K562 (cell line): ENCODE measurements around the gene PSPC1. TPM values are rescaled to one million over a fixed set of nuclear protein-coding genes. Genes with fewer than 3 reads are reported as not detected.

Source experiments
- ATAC-seq: fragments of 200-7000 bp; cut with Tn5 transposase; 3 replicates; pipeline ENCODE4 v1.9.1; 2020; ENCODE audit warnings: moderate library complexity
- BruUV-seq: library from RNA; stranded (reverse); fragments of 400-500 nt; replicated peaks from 2 replicates; lab custom pipeline; 2021; lab: Mats Ljungman, UMichigan
- CTCF ChIA-PET: fragments of 300-600 bp; formaldehyde crosslinking; extraction: SDS; loops from one replicate; lab custom pipeline; 2021; ENCODE audit warnings: low intra/inter-chr PET ratio; lab: Yijun Ruan, JAX
- POLR2A ChIA-PET: fragments of 300-600, 350-650 bp; sonication (Branson Sonifier 250); formaldehyde crosslinking; extraction: SDS; loops from one replicate; lab custom pipeline; 2021; ENCODE audit warnings: antibody characterized with exemption, inconsistent platforms; lab: Yijun Ruan, JAX
- DNase-seq, 4 experiments: peaks; one replicate each; pipeline versions ENCODE4 v3.0.0 to v3.0.0-alpha.2; 2011 to 2018; ENCODE audit warnings: low spot score in 3 of 4, mixed read lengths in 3 of 4; ENCODE audit errors: extremely low read depth in 1 of 4
- FAIRE-seq: peaks from 2 replicates; lab custom pipeline; 2011; peaks lifted over from hg19 to GRCh38; lab: Jason Lieb, UNC
- H2AFZ ChIP-seq: 2 replicates; pipeline ENCODE4 v1.6.0; 2011; ENCODE audit warnings: low read depth, low read length, control low read depth, inconsistent platforms
- H3K27ac ChIP-seq: fragments of 200-600 bp; 3 replicates; pipeline ENCODE4 v1.8.0; 2011; ENCODE audit warnings: low read depth, mild to moderate bottlenecking, control low read depth, inconsistent platforms, low read length, moderate library complexity, mixed read lengths; ENCODE audit errors: extremely low read depth
- H3K27me3 ChIP-seq, 2 experiments: fragments of 300-600 bp in 1 of 2; 2 replicates in 1 of 2; 3 replicates in 1 of 2; pipeline versions ENCODE4 v1.6.0 to v1.8.0; 2011; ENCODE audit warnings: inconsistent platforms in 2 of 2, low read length in 2 of 2, mild to moderate bottlenecking in 1 of 2, mixed read lengths in 1 of 2, moderate library complexity in 1 of 2; ENCODE audit not compliant: control insufficient read depth in 2 of 2, insufficient read depth in 2 of 2
- H3K36me3 ChIP-seq: fragments of 300-600 bp; 3 replicates; pipeline ENCODE4 v1.8.0; 2011; ENCODE audit warnings: mild to moderate bottlenecking, low read length, inconsistent platforms; ENCODE audit not compliant: control insufficient read depth, insufficient read depth
- H3K4me1 ChIP-seq, 2 experiments: fragments of 200-600 bp in 1 of 2; replicated peaks in 1 of 2; 2 replicates in 1 of 2; 3 replicates in 1 of 2; pipeline versions ENCODE4 v1.5.1 to v1.8.0; 2011; ENCODE audit warnings: inconsistent platforms in 2 of 2, low read length in 2 of 2, mild to moderate bottlenecking in 1 of 2, mixed read lengths in 1 of 2, moderate library complexity in 1 of 2; ENCODE audit not compliant: control insufficient read depth in 2 of 2, insufficient read depth in 2 of 2
- H3K4me2 ChIP-seq: 2 replicates; pipeline ENCODE4 v1.6.1; 2011; ENCODE audit warnings: low read length, control low read depth, inconsistent platforms, mixed read lengths; ENCODE audit not compliant: insufficient read depth
- H3K4me3 ChIP-seq: fragments of 200-600 bp; sonication (generic), shearing (Covaris generic); 2 replicates; pipeline ENCODE4 v1.5.1; 2016; ENCODE audit warnings: control low read depth, inconsistent platforms
- H3K79me2 ChIP-seq: fragments of 200-600 bp; 3 replicates; pipeline ENCODE4 v1.8.0; 2011; ENCODE audit warnings: low read length, inconsistent platforms; ENCODE audit not compliant: control insufficient read depth, insufficient read depth
- H3K9ac ChIP-seq, 2 experiments: 2 replicates each; pipeline versions ENCODE4 v1.6.0 to v1.6.1; 2011; ENCODE audit warnings: low read depth in 2 of 2, low read length in 2 of 2, control low read depth in 1 of 2, inconsistent platforms in 1 of 2, mild to moderate bottlenecking in 1 of 2, mixed read lengths in 1 of 2; ENCODE audit not compliant: insufficient read depth in 1 of 2
- H3K9me1 ChIP-seq: one replicate; pipeline ENCODE4 v1.6.0; 2011; ENCODE audit warnings: inconsistent platforms, mild to moderate bottlenecking, low read length, moderate library complexity; ENCODE audit not compliant: control insufficient read depth, insufficient read depth
- H3K9me3 ChIP-seq: replicated peaks from 2 replicates; pipeline ENCODE4 v1.5.1; 2011; ENCODE audit warnings: low read depth, low read length, inconsistent platforms; ENCODE audit not compliant: control insufficient read depth, insufficient read depth
- H4K20me1 ChIP-seq: replicated peaks from 2 replicates; pipeline ENCODE4 v1.6.1; 2011; ENCODE audit warnings: low read length, inconsistent platforms, mixed read lengths; ENCODE audit not compliant: control insufficient read depth, insufficient read depth
- ARID2 ChIP-seq: fragments of 450-650 bp; IDR thresholded peaks from 2 replicates; pipeline ENCODE4 v1.6.1; 2017; ENCODE audit warnings: antibody characterized with exemption, mild to moderate bottlenecking
- CEBPG ChIP-seq, 3 experiments: fragments of 200-800 bp in 1 of 3; sonication (Bioruptor generic) in 1 of 3; sonication (generic) in 1 of 3; formaldehyde crosslinking in 1 of 3; IDR thresholded peaks in 2 of 3; conservative IDR thresholded peaks in 1 of 3; 2 replicates each; pipeline versions ENCODE4 v1.6.1 to v1.8.0; 2016 to 2022; ENCODE audit warnings: missing compliant biosample characterization in 2 of 3, missing genetic modification characterization in 2 of 3, mild to moderate bottlenecking in 1 of 3, missing genetic modification reagents in 1 of 3
- CSDE1 ChIP-seq, 2 experiments: fragments of 450-650 bp; IDR thresholded peaks; 2 replicates each; pipeline ENCODE4 v1.6.1; 2016; ENCODE audit warnings: mild to moderate bottlenecking in 1 of 2
- ERF ChIP-seq: fragments of 450-650 bp; formaldehyde crosslinking; IDR thresholded peaks from 2 replicates; pipeline ENCODE4 v1.4.0; 2020; ENCODE audit warnings: mild to moderate bottlenecking, mixed read lengths
- HNRNPL ChIP-seq: fragments of 200-400 bp; formaldehyde crosslinking; IDR thresholded peaks from 2 replicates; pipeline ENCODE4 v1.6.1; 2017; ENCODE audit warnings: low read depth, mild to moderate bottlenecking, low read length
- ILK ChIP-seq: fragments of 450-650 bp; IDR thresholded peaks from 2 replicates; pipeline ENCODE4 v1.6.1; 2016; ENCODE audit warnings: missing genetic modification characterization, low read depth, mild to moderate bottlenecking, missing compliant biosample characterization, moderate library complexity, borderline replicate concordance
- NFE2L1 ChIP-seq: fragments of 450-650 bp; IDR thresholded peaks from 2 replicates; pipeline ENCODE4 v1.6.1; 2016; ENCODE audit warnings: missing genetic modification characterization, low read depth, mild to moderate bottlenecking, missing compliant biosample characterization, moderate library complexity, borderline replicate concordance
- POLR2G ChIP-seq: fragments of 200-400 bp; formaldehyde crosslinking; IDR thresholded peaks from 2 replicates; pipeline ENCODE4 v1.6.1; 2017; ENCODE audit warnings: low read depth, mild to moderate bottlenecking, antibody characterized with exemption, low read length, moderate library complexity
- RBM14 ChIP-seq: fragments of 200-400 bp; formaldehyde crosslinking; IDR thresholded peaks from 2 replicates; pipeline ENCODE4 v1.6.1; 2018; ENCODE audit warnings: low read depth, mild to moderate bottlenecking, low read length, moderate library complexity, borderline replicate concordance; ENCODE audit not compliant: insufficient read depth
- SP1 ChIP-seq: sonication (generic); formaldehyde crosslinking; IDR thresholded peaks from 2 replicates; pipeline ENCODE4 v1.8.1; 2022; ENCODE audit warnings: mild to moderate bottlenecking, missing genetic modification reagents
- SRSF1 ChIP-seq: fragments of 200-400 bp; formaldehyde crosslinking; IDR thresholded peaks from 2 replicates; pipeline ENCODE4 v1.6.1; 2017; ENCODE audit warnings: mild to moderate bottlenecking, low read depth, low read length, moderate library complexity
- TAL1 ChIP-seq: fragments of 450-650 bp; IDR thresholded peaks from 2 replicates; pipeline ENCODE4 v1.6.1; 2016; ENCODE audit warnings: mild to moderate bottlenecking
- ZC3H11A ChIP-seq: IDR thresholded peaks from 2 replicates; pipeline ENCODE4 v1.6.1; 2012; ENCODE audit warnings: low read depth, low read length, improper control_type of control experiment
- ZNF232 ChIP-seq: sonication (generic); formaldehyde crosslinking; IDR thresholded peaks from 2 replicates; pipeline ENCODE4 v1.8.0; 2022; ENCODE audit warnings: mild to moderate bottlenecking, missing genetic modification reagents
- ZNF253 ChIP-seq: fragments of 250-450 bp; sonication (Bioruptor Pico); conservative IDR thresholded peaks from 2 replicates; pipeline ENCODE4 v1.6.1; 2021; ENCODE audit warnings: mild to moderate bottlenecking
- WGBS: fragments of 100-300 bp; shearing (Covaris generic); methylation state at CpG from one replicate; pipeline ENCODE4 v1.1.6; 2016; ENCODE audit warnings: low coverage, mixed read lengths; ENCODE audit not compliant: insufficient coverage; ENCODE audit errors: missing lambda C conversion rate; 5-methylcytosine and 5-hydroxymethylcytosine counted together
- in situ Hi-C: fragments of 300-500 bp; cut with MboI; formaldehyde crosslinking; loops from 4 replicates; pipeline ENCODE4 v1.15.0; 2018; ENCODE audit warnings: inconsistent platforms, mixed read lengths
- intact Hi-C: fragments of 100-400 bp; cut with micrococcal nuclease; formaldehyde crosslinking; loops from 2 replicates; pipeline ENCODE4 v1.14.2; 2022
- polyA plus RNA-seq, 8 experiments: library from polyadenylated mRNA; depleted of rRNA in 4 of 8; stranded (reverse) in 5 of 8; unstranded in 3 of 8; fragments of >200 nt; fragmentation: Nextera tagmentation in 2 of 8; fragmentation: Illumina TruSeq in 1 of 8; extraction: Ambion mirVana in 2 of 8; extraction: Trizol in 1 of 8; gene quantifications; 2 replicates each; pipeline versions ENCODE4 v1.2.1 to v1.2.3, GENCODE V29; 2011 to 2014; ENCODE audit warnings: inconsistent platforms in 1 of 8, missing spikeins in 1 of 8
- total RNA-seq, 7 experiments: library from RNA; depleted of rRNA in 6 of 7; stranded (reverse); fragments of >200 nt in 6 of 7; fragmentation: Illumina TruSeq in 2 of 7; extraction: Trizol in 2 of 7; gene quantifications; 2 replicates each; pipeline versions ENCODE4 v1.2.1 to v1.2.3, GENCODE V29; 2011 to 2021; ENCODE audit warnings: low replicate concordance in 1 of 7

Gene PSPC1
- total and polyA plus RNA-seq, 9 of the 15 experiments (the other 6 are each of a cell fraction or from before 2014, with no cell fraction given): 8.6 to 60.4 (median 42.4) TPM

DNA sequence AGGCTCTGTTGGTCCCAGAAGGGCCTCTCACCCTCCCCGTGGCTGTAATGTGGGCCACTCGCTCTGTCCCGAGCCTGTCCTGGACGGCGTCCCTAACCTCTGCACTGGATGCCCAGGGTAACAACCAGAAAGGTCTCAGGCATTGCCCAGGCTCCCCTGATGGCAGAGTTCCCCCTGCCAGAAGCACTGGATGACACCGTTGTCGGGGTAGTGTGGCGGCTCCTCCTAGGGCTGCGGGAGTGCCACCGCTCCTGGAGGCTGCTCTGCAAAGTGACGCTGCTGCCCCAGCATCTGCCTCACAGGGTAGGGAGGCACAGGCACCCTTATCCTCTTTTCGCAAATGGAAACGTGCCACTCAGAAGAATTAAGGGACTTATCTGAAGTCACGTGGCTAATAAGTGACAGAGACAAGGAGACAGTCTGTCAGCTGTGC, 117.3 kb downstream of the PSPC1 start:
- no peak overlapping the region for H3K4me3 ChIP-seq
- H3K9me3 ChIP-seq: no peaks in the 10 kb centered on the region
- no peak for FAIRE-seq

DNA sequence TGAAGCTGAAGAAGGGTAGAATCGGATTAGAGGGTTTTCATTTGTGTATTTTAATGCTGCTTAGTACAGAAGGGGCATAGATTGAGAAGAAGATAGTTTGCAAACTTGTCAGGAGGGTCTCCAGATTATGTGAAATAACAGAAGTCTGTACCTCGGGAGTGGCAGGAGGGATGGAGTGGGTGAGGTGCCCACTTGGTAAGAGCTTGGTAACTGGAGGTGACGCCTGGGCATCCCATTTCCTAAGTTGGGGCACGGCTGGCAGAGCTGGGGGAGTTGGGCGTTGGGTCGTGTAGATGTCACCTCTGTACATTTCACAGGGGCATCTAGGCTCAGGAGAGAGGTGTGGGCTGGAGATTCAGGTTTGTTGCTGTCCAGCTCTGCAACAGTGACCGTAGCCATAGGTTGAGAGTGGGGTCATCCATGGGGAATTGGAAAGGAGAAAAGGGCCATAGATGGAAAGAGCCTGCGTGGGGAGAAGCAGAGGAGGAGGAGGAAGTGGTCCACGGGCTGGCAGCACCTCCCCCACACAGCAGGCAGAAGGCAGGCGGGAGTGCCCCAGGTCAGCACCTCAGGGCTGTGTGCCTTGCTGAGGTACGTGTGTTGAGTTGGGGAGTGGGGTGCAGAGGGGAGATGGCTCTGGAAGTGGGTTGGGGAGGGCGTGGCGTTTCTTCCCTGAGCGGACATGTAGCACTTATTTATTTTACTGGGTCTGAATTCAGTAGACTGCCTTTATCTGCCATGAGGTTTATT, 118.1 kb downstream of the PSPC1 start:
- intact Hi-C loops (no loop called here), in situ Hi-C loops (no loop called here)
- H2AFZ ChIP-seq: no peak overlapping the region
- no peaks in the 10 kb centered on the region for H3K79me2 ChIP-seq
- 79% methylated on average over 13 of the region's 14 CpGs for WGBS
- CTCF ChIA-PET: no interaction called here
- no peaks in the 10 kb centered on the region for H3K9me1 ChIP-seq
- no peaks in the 10 kb centered on the region for H3K9me3 ChIP-seq
- DNase-seq (no peak), ATAC-seq (no peak), FAIRE-seq (no peak)
- H3K27me3 ChIP-seq: no peaks in the 10 kb centered on the region
- no peak overlapping the region for H3K4me3 ChIP-seq
- POLR2A ChIA-PET: no interaction called here
- 0 out of 5 replicates have a peak, but pooled peaks cover 0 to 2% of the 10 kb centered on the region in 2 experiments for H3K4me1 ChIP-seq
- no TSS peak for BruUV-seq
- H4K20me1 ChIP-seq: no peaks in the 10 kb centered on the region
- no peak overlapping the region for H3K4me2 ChIP-seq
- H3K27ac ChIP-seq: no peak overlapping the region
- peaks cover 74% of the 10 kb centered on the region for H3K36me3 ChIP-seq
- no peak overlapping the region for H3K9ac ChIP-seq
- no peak for TF ChIP-seq ERF (CRISPR knock-in tag)
- TF ChIP-seq SP1 (CRISPR knock-in tag): no peak
- TF ChIP-seq CSDE1 (IDR thresholded peaks at IDR 0.05): no peak
- no peak for TF ChIP-seq CEBPG (CRISPR knock-in tag; IDR thresholded peaks at IDR 0.05)
- TF ChIP-seq CEBPG (tag; conservative IDR thresholded peaks at IDR 0.05 in 1 of 2, IDR thresholded peaks at IDR 0.05 in 1 of 2): no peak
- TF ChIP-seq ILK: no peak
- TF ChIP-seq ARID2: no peak
- TF ChIP-seq SRSF1: no peak
- TF ChIP-seq RBM14: no peak
- no peak for TF ChIP-seq ZC3H11A
- TF ChIP-seq NFE2L1: no peak
- TF ChIP-seq HNRNPL: no peak
- no peak for TF ChIP-seq ZNF253 (CRISPR knock-in tag)
- no peak for TF ChIP-seq ZNF232 (CRISPR knock-in tag)

More for the DNA sequence above, 117.3 kb downstream of the PSPC1 start:
- TF ChIP-seq POLR2G (peak; percentile 33; the same call in 1 of the 2 replicates), TAL1 (no peak)
- ChIA-PET CTCF (no interaction called here), POLR2A (no interaction called here)
- Histone ChIP-seq H3K36me3 (peaks cover 78% of the 10 kb centered on the region), H2AFZ (no peak overlapping the region), H4K20me1 (no peaks in the 10 kb centered on the region), H3K4me2 (no peak overlapping the region), H3K79me2 (no peaks in the 10 kb centered on the region), H3K9me1 (no peaks in the 10 kb centered on the region), H3K9ac (no peak overlapping the region), H3K4me1 (0 out of 5 replicates have a peak, but pooled peaks cover 0 to 2% of the 10 kb centered on the region in 2 experiments), H3K27me3 (no peaks in the 10 kb centered on the region), H3K27ac (no peak overlapping the region)
- no peak for DNase-seq
- WGBS: 80% methylated on average over 8 of the region's 14 CpGs
- ATAC-seq: no peak
- in situ Hi-C loops: no loop called here
- intact Hi-C loops: no loop called here
- BruUV-seq: no TSS peak
